SH-SY5Y (cell line): ENCODE measurements around the gene ZFYVE27.

Experiments
- GATA2 ChIP-seq: IDR thresholded peaks from 2 replicates; pipeline ENCODE4 v1.6.1; 2011; ENCODE audit warnings: mild to moderate bottlenecking, low read depth, low read length
- GATA3 ChIP-seq: IDR thresholded peaks from 2 replicates; pipeline ENCODE4 v1.6.1; 2011; ENCODE audit warnings: low read depth, mild to moderate bottlenecking, low read length, moderate library complexity

- TF ChIP-seq GATA2 (no peak), GATA3 (no peak)
Observed at GRCh38 chr10:97810446-97810845, 73.5 kb downstream of the ZFYVE27 start.
